SK-N-SH treated with all-trans-retinoic acid at 6 μM for 48 hours (cell line): ENCODE data around the gene CDKL5.
"Not testable (repeated sequence)": the region's sequence is repeated elsewhere in the genome, so short reads cannot be mapped to it uniquely, and the experiment has no call there.

Experiments
- ATAC-seq: fragments of 200-7000 bp; cut with Tn5 transposase; 3 replicates; pipeline ENCODE4 v1.9.1; 2020; ENCODE audit warnings: mild to moderate bottlenecking, moderate library complexity
- ARNTL ChIP-seq: fragments of 450-650 bp; formaldehyde crosslinking; IDR thresholded peaks from 2 replicates; pipeline ENCODE4 v1.5.0; 2020; ENCODE audit warnings: low read depth, mild to moderate bottlenecking, moderate library complexity, borderline replicate concordance
- BACH2 ChIP-seq: fragments of 250-450 bp; sonication (Bioruptor Pico); IDR thresholded peaks from 2 replicates; pipeline ENCODE4 v1.9.0; 2021; ENCODE audit warnings: mild to moderate bottlenecking, borderline replicate concordance
- CREB5 ChIP-seq: fragments of 250-450 bp; sonication (Bioruptor Pico); IDR thresholded peaks from 2 replicates; pipeline ENCODE4 v1.5.1; 2020; ENCODE audit warnings: low read depth, mild to moderate bottlenecking, moderate library complexity
- CSDC2 ChIP-seq: fragments of 250-450 bp; sonication (Bioruptor Pico); IDR thresholded peaks from 2 replicates; pipeline ENCODE4 v1.5.0; 2020; ENCODE audit warnings: mild to moderate bottlenecking, moderate library complexity
- ESRRG ChIP-seq: fragments of 250-450 bp; sonication (Bioruptor Pico); IDR thresholded peaks from 2 replicates; pipeline ENCODE4 v1.6.1; 2021; ENCODE audit warnings: mild to moderate bottlenecking
- ISL1 ChIP-seq: fragments of 250-450 bp; sonication (Bioruptor Pico); IDR thresholded peaks from 2 replicates; pipeline ENCODE4 v2.1.2; 2022; ENCODE audit warnings: mild to moderate bottlenecking, moderate library complexity
- OSR1 ChIP-seq: fragments of 250-450 bp; sonication (Bioruptor Pico); IDR thresholded peaks from 2 replicates; pipeline ENCODE4 v1.8.0; 2022; ENCODE audit warnings: moderate library complexity, mild to moderate bottlenecking, inconsistent platforms
- POU6F1 ChIP-seq: fragments of 250-450 bp; sonication (Bioruptor Pico); IDR thresholded peaks from 2 replicates; pipeline ENCODE4 v1.8.0; 2021; ENCODE audit warnings: low read depth, mild to moderate bottlenecking, moderate library complexity, borderline replicate concordance
- RARB ChIP-seq: fragments of 250-450 bp; sonication (Bioruptor Pico); IDR thresholded peaks from 2 replicates; pipeline ENCODE4 v1.8.0; 2021; ENCODE audit warnings: mild to moderate bottlenecking, moderate library complexity
- SNAI2 ChIP-seq: fragments of 250-450 bp; sonication (Bioruptor Pico); IDR thresholded peaks from 2 replicates; pipeline ENCODE4 v1.5.0; 2020; ENCODE audit warnings: mild to moderate bottlenecking, moderate library complexity
- TCF4 ChIP-seq: fragments of 250-450 bp; sonication (Bioruptor Pico); IDR thresholded peaks from 2 replicates; pipeline ENCODE4 v1.8.0; 2021; ENCODE audit warnings: mild to moderate bottlenecking, moderate library complexity, borderline replicate concordance
- TSHZ2 ChIP-seq: fragments of 250-450 bp; sonication (Bioruptor Pico); IDR thresholded peaks from 2 replicates; pipeline ENCODE4 v1.5.0; 2020; ENCODE audit warnings: mild to moderate bottlenecking, moderate library complexity
- ZC3H10 ChIP-seq: fragments of 250-450 bp; sonication (Bioruptor Pico); IDR thresholded peaks from 2 replicates; pipeline ENCODE4 v1.5.1; 2021; ENCODE audit warnings: mild to moderate bottlenecking, moderate library complexity
- ZFP3 ChIP-seq: fragments of 250-450 bp; sonication (Bioruptor Pico); IDR thresholded peaks from 2 replicates; pipeline ENCODE4 v1.5.0; 2020; ENCODE audit warnings: mild to moderate bottlenecking, moderate library complexity
- ZFP30 ChIP-seq: fragments of 450-650 bp; formaldehyde crosslinking; IDR thresholded peaks from 2 replicates; pipeline ENCODE4 v1.5.0; 2022; ENCODE audit warnings: mild to moderate bottlenecking, moderate library complexity
- ZNF565 ChIP-seq: fragments of 450-650 bp; formaldehyde crosslinking; conservative IDR thresholded peaks from 2 replicates; pipeline ENCODE4 v1.5.0; 2020; ENCODE audit warnings: low read depth, mild to moderate bottlenecking, moderate library complexity
- ZNF70 ChIP-seq: fragments of 450-650 bp; formaldehyde crosslinking; IDR thresholded peaks from 2 replicates; pipeline ENCODE4 v1.5.0; 2020; ENCODE audit warnings: mild to moderate bottlenecking, moderate library complexity
- ZNF8 ChIP-seq: fragments of 450-650 bp; formaldehyde crosslinking; IDR thresholded peaks from 2 replicates; pipeline ENCODE4 v1.5.0; 2020; ENCODE audit warnings: mild to moderate bottlenecking, moderate library complexity

The CDKL5 gene

GRCh38 chrX:18579495-18579894 lies 154.1 kb downstream of the CDKL5 start:
- ATAC-seq = no peak
- no peak for TF ChIP-seq BACH2 (CRISPR knock-in tag)
- no peak for TF ChIP-seq RARB
- TF ChIP-seq POU6F1 = no peak
- TF ChIP-seq OSR1 (CRISPR knock-in tag) = no peak
- no peak for TF ChIP-seq CREB5 (CRISPR knock-in tag)

GRCh38 chrX:18582910-18583493 lies 157.6 kb downstream of the CDKL5 start:
- peak; percentile 88 for ATAC-seq
- TF ChIP-seq ISL1 (CRISPR knock-in tag) (peak; percentile 11; the same call in 1 of the 2 replicates), TCF4 (CRISPR knock-in tag) (peak; percentile 77), ZNF70 (CRISPR knock-in tag) (peak; percentile 68; the same call in 1 of the 2 replicates), POU6F1 (no peak), TSHZ2 (peak; percentile 39)

- ATAC-seq = not testable (repeated sequence)
- TF ChIP-seq ZNF8 (CRISPR knock-in tag) = 0 out of 2 replicates have a peak, but pooled peaks have one; percentile 6
Observed at GRCh38 chrX:18589292-18589691, 163.9 kb downstream of the CDKL5 start.

GRCh38 chrX:18591834-18592233 lies 166.4 kb downstream of the CDKL5 start:
- no peak for TF ChIP-seq ZNF565 (CRISPR knock-in tag)
- no peak for TF ChIP-seq SNAI2
- no peak for TF ChIP-seq ZC3H10 (CRISPR knock-in tag)
- no peak for TF ChIP-seq CREB5 (CRISPR knock-in tag)
- TF ChIP-seq TCF4 (CRISPR knock-in tag) = no peak
- TF ChIP-seq TSHZ2 = no peak
- no peak for TF ChIP-seq BACH2 (CRISPR knock-in tag)
- no peak for TF ChIP-seq ESRRG (CRISPR knock-in tag)
- TF ChIP-seq POU6F1 = no peak
- no peak for TF ChIP-seq ZFP30 (CRISPR knock-in tag)
- TF ChIP-seq CSDC2 = no peak
- TF ChIP-seq ZFP3 = no peak
- no peak for TF ChIP-seq ARNTL (CRISPR knock-in tag)
- TF ChIP-seq ZNF8 (CRISPR knock-in tag) = no peak
- no peak for TF ChIP-seq OSR1 (CRISPR knock-in tag)
- no peak for ATAC-seq
